Measurements from ENCODE around the gene DNAJB6. TPM values are rescaled to one million over a fixed set of nuclear protein-coding genes. Genes with fewer than 3 reads are reported as not detected.

DNAJB6 gene
- polyA plus RNA-seq, 3 donors, result 66.6 to 117 (median 116) TPM

- H3K9me3 ChIP-seq (replicated peaks in 1 of 2; ENCODE audit: control insufficient read depth in 1 of 2, insufficient read depth in 1 of 2, low read length in 2 of 2), result no peaks in the 10 kb centered on the region
- H3K9me3 Mint-ChIP-seq, result peaks cover 0 to 5% (median 0%) of the 10 kb centered on the region in 7 donors
- H3K4me2 ChIP-seq (replicated peaks; ENCODE audit: extremely low read depth, low read length, poor library complexity, severe bottlenecking), result no peak overlapping the region
- H4K20me1 ChIP-seq (ENCODE audit: insufficient read depth, low read length), result no peaks in the 10 kb centered on the region
- no peaks in the 10 kb centered on the region for H3K27me3 ChIP-seq (ENCODE audit: control insufficient read depth in 2 of 2, insufficient read depth in 2 of 2, low read length in 2 of 2)
- peaks cover 46 to 70% of the 10 kb centered on the region in 2 donors for H3K36me3 Mint-ChIP-seq
- H3K27ac ChIP-seq (ENCODE audit: low read depth in 1 of 2, low read length in 2 of 2), result no peak overlapping the region
- DNase-seq, result no peak
- no peak overlapping the region for H3K4me3 Mint-ChIP-seq
- 98% methylated on average over 24 of the region's 30 CpGs for WGBS (ENCODE audit: insufficient coverage)
- intact Hi-C loops (cut with micrococcal nuclease), result no loop called here
- no peak overlapping the region for H3K4me3 ChIP-seq (replicated peaks in 1 of 3; ENCODE audit: low read depth in 2 of 3, low read length in 3 of 3)
- H3K27me3 Mint-ChIP-seq (ENCODE audit: low read depth in 3 of 3), result no peaks in the 10 kb centered on the region
- no peaks in the 10 kb centered on the region for H3K79me2 ChIP-seq (ENCODE audit: insufficient read depth, low read length)
- H2AFZ ChIP-seq (ENCODE audit: insufficient read depth, low read depth, low read length, poor library complexity, severe bottlenecking), result no peak overlapping the region
- TF ChIP-seq, protein P1, sequence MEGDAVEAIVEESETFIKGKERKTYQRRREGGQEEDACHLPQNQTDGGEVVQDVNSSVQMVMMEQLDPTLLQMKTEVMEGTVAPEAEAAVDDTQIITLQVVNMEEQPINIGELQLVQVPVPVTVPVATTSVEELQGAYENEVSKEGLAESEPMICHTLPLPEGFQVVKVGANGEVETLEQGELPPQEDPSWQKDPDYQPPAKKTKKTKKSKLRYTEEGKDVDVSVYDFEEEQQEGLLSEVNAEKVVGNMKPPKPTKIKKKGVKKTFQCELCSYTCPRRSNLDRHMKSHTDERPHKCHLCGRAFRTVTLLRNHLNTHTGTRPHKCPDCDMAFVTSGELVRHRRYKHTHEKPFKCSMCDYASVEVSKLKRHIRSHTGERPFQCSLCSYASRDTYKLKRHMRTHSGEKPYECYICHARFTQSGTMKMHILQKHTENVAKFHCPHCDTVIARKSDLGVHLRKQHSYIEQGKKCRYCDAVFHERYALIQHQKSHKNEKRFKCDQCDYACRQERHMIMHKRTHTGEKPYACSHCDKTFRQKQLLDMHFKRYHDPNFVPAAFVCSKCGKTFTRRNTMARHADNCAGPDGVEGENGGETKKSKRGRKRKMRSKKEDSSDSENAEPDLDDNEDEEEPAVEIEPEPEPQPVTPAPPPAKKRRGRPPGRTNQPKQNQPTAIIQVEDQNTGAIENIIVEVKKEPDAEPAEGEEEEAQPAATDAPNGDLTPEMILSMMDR (IDR thresholded peaks at IDR 0.05), result no peak
- H3K4me1 Mint-ChIP-seq, result no peaks in the 10 kb centered on the region
- H3K4me1 ChIP-seq (ENCODE audit: control insufficient read depth in 1 of 2, insufficient read depth in 2 of 2, low read length in 2 of 2), result no peaks in the 10 kb centered on the region
- H3K36me3 ChIP-seq (replicated peaks in 1 of 2; ENCODE audit: control insufficient read depth in 1 of 2, insufficient read depth in 2 of 2, low read length in 2 of 2), result peaks cover 45 to 67% of the 10 kb centered on the region in 2 donors
- H3K9ac ChIP-seq (ENCODE audit: insufficient read depth, low read length, poor library complexity, severe bottlenecking), result no peak overlapping the region
- no peak overlapping the region for H3K27ac Mint-ChIP-seq
These were observed 79.2 kb downstream of the DNAJB6 start for GRCh38 chr7:157416011-157416410.

DNA sequence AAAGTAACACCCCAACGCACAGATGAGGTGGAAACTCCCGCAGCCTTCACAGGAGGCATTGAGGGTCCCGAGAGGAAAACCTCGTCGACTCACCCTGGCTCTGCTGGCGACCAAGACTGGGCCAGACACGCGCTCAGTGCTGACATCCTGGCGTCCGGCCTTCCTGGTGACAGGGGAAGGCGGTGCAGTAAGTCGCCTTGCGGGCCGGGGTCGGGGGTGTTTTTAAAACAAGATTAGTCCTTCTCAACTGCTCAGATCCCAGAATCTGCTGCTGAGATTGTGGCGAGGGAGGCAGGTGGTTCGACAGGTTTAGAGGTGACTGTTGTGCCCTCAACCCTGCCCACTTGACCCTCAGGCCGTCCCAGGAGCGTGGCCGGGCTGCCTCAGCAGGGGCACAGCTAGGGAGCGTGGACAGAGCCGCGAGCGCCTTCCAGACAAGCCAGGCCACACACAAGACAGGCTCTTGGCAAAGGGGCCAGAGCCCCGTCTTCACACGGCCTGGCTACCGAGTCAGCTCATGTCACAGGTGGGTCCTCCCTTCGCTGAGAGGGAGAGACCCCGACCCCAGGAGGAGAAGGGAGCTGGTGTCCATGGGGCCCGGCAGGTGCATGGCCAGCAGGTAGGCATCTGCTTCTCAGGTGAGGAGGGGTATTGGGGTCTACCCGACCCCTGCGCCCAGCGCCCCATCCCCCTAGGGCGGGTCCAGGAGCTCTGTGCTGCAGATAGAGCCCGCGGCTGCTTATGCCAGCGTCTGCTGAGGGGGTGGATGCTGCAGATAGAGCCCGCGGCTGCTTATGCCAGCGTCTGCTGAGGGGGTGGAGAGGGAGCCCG lies 81.6 kb downstream of the DNAJB6 start:
- H2AFZ ChIP-seq (ENCODE audit: insufficient read depth, low read depth, low read length, poor library complexity, severe bottlenecking), result no peak overlapping the region
- TF ChIP-seq, protein P1 (IDR thresholded peaks at IDR 0.05), result no peak
- no peak overlapping the region for H3K4me3 ChIP-seq (replicated peaks in 1 of 3; ENCODE audit: low read depth in 2 of 3, low read length in 3 of 3)
- H3K27ac Mint-ChIP-seq, result no peak overlapping the region
- H3K9ac ChIP-seq (ENCODE audit: insufficient read depth, low read length, poor library complexity, severe bottlenecking), result no peak overlapping the region
- no peaks in the 10 kb centered on the region for H3K4me1 Mint-ChIP-seq
- no peaks in the 10 kb centered on the region for H3K27me3 ChIP-seq (ENCODE audit: control insufficient read depth in 2 of 2, insufficient read depth in 2 of 2, low read length in 2 of 2)
- DNase-seq, result no peak
- H3K36me3 ChIP-seq (replicated peaks in 1 of 2; ENCODE audit: control insufficient read depth in 1 of 2, insufficient read depth in 2 of 2, low read length in 2 of 2), result peaks cover 38 to 44% of the 10 kb centered on the region in 2 donors
- WGBS (ENCODE audit: insufficient coverage), result 87% methylated on average over 31 of the region's 41 CpGs
- no peaks in the 10 kb centered on the region for H3K27me3 Mint-ChIP-seq (ENCODE audit: low read depth in 3 of 3)
- H3K4me3 Mint-ChIP-seq, result no peak overlapping the region
- no peaks in the 10 kb centered on the region for H3K79me2 ChIP-seq (ENCODE audit: insufficient read depth, low read length)
- H3K4me2 ChIP-seq (replicated peaks; ENCODE audit: extremely low read depth, low read length, poor library complexity, severe bottlenecking), result no peak overlapping the region
- intact Hi-C loops (cut with micrococcal nuclease), result no loop called here
- H3K9me3 ChIP-seq (replicated peaks in 1 of 2; ENCODE audit: control insufficient read depth in 1 of 2, insufficient read depth in 1 of 2, low read length in 2 of 2), result no peaks in the 10 kb centered on the region
- no peaks in the 10 kb centered on the region for H3K4me1 ChIP-seq (ENCODE audit: control insufficient read depth in 1 of 2, insufficient read depth in 2 of 2, low read length in 2 of 2)
- peaks cover 0 to 5% (median 0%) of the 10 kb centered on the region in 7 donors for H3K9me3 Mint-ChIP-seq
- H4K20me1 ChIP-seq (ENCODE audit: insufficient read depth, low read length), result no peaks in the 10 kb centered on the region
- no peak overlapping the region for H3K27ac ChIP-seq (ENCODE audit: low read depth in 1 of 2, low read length in 2 of 2)
- H3K36me3 Mint-ChIP-seq, result peaks cover 31 to 53% of the 10 kb centered on the region in 2 donors
